Measurements from ENCODE around the gene RNF7.
"Not testable (repeated sequence)": the region's sequence is repeated elsewhere in the genome, so short reads cannot be mapped to it uniquely, and the experiment has no call there.

Gene RNF7

DNA sequence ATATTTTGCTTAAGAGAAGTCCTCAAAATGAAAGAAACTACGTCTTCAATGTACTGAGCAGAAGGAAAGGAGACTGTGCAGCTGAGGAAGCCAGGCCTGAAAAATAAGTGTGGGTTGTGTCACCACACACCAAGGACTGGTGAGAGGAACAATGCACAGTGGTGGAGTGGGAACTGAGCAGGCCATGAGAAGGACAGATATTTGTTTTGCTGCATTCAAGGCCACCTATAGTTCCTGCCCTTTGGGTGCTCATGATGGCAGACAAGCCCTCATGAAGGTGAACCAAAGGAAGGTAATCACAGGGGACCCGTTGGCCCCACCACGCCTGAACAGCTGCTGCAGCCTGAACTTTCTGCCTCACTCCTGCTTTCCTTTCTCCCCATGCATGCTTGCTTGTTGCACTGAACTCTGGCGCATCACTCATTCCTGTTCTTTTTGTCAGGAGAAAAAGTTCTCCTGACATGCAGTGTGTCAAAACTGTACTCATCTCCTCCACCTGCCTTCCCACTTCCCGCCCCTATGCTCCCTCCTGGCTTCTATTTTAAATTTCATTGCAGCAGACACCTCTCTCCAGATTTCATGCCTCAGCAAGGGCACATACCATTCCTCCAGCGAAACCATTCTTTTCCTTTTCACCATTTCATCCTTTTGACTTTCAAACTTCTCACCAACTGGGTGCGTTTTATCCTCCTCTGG lies 2.2 kb upstream of the RNF7 start:
- DNase-seq (ENCODE audit: low read depth): no peak

DNA sequence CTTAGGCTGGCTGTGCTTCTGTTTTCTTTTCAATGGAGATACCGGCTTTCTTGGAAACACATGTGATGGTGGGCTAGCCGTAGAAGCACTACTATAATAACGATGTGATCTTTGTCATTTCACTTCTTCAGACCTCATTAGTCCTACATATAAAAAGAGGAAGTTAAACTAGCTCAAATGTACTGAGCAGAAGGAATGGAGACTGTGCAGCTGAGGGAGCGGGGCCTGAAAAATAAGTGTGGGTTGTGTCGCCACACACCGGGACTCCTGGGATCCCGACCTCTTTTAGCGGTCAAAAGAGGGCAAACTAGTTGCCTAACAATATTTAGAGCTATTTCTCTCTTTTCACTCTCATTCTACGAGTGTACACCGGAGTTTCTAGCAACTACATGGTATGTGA lies 1.0 kb upstream of the RNF7 start:
- no peak for DNase-seq (ENCODE audit: low read depth)

DNA sequence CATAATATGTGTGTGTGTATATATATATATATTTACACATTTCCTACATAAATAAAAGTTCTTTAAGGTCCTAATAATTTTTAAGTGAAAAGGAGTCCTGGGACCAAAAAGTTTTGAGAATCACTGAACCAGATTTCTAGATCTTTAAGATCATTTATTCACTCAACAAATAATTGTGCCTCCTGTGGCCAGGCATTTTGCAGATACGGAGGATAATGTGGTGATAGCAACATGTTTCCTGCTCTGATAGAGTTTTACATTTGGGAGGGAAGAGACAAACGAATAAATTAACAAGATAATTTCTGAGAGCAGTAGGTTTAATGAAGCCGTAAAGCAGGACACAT lies 448 bp upstream of the RNF7 start:
- DNase-seq (ENCODE audit: low read depth): no peak

DNA sequence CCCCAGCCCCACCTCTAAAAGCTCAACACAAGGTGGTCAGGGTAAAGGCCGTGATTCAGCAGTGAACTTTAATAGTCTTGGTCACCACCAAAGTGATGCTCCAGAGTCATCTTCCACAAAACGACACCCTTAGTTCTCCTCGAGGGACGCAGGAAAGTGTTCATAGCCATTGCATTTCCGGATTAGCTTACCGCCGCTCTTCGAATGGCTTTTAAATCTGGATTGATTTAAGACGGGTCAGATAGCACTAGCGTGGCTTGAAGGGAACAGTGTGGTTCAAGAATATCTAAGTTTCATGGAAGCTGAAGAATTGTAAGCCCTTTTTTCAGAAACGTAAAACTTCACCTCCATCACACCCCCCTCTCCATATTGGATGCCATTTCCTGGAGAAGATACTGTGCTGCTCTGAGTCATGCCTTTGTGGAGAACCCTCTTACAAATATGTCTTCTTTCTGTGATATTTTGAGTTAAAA lies 829 bp downstream of the RNF7 start:
- DNase-seq (ENCODE audit: low read depth): no peak

DNA sequence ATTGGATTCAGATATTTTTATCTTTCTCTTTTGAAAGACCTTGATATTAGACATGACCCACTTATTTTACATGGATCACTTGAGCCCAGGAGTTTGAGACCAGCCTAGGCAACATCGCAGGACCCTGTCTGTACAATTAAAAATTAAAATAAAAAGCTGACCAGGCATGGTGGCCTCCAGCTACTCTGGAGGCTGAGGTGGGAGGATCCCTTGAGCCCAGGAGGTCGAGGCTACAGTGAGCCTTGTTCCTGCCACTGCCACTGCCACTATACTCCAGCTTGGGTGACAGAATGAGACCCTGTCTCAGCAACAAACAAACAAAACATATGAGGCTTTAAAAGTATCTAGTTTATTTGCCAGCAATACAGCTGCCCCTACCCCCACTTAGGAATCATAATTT lies 1.6 kb downstream of the RNF7 start:
- DNase-seq (ENCODE audit: low read depth): no peak

DNA sequence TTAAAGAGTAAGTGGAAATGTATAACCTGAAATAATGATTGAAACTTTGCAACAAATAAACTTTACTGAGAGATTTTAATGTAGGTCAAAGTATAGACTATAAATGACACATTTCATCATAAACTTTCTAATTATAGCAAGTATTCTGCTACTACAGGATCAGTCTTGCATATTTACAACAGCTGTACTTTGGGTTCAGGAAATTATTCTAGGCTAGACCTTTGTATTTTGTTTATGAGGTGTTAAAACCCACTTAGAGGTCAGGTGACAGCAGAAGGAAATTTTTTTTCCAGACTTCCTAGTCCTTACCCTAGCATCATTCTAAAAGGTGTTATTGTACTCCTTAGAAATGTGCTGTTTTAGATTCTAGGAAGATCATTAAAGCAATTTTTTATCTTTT lies 2.3 kb downstream of the RNF7 start:
- no peak for DNase-seq (ENCODE audit: low read depth)

DNA sequence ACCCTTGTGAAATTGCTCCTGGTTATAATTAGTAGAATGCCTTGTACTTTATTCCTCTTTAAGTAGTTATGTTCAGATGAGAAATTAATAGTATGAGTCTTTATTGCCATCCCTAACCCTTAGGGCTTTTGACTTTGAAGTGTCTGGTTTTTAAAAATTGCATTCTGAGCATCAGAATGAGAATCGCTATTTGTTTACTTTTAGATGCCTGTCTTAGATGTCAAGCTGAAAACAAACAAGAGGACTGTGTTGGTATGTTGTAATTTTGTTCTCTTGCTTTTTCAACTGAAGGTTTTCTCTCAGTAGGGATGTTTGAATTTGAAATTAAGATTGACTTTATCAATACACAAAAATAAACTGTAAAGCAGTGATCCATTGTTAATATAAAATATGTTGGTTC lies 5.2 kb downstream of the RNF7 start:
- no peak for DNase-seq (ENCODE audit: low read depth)

DNA sequence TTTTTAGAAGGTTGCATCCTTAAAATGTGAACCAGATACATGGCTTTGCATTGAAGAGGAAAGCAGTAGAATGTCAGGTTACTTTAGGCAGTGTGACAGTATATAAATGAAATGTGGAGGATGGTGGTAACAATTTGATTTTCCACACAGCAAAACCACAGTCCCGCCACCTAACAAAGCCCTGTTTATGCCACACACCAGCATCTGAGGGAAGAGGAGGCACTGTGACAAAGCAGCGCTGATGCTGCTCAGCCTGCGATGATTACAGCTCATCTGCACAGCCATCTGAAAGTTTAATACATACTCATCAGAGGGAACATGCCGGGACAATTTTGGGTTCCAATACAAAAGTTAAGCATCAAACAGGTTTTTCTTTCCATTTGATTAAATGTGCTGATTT lies 8.9 kb downstream of the RNF7 start:
- DNase-seq (ENCODE audit: low read depth): no peak

DNA sequence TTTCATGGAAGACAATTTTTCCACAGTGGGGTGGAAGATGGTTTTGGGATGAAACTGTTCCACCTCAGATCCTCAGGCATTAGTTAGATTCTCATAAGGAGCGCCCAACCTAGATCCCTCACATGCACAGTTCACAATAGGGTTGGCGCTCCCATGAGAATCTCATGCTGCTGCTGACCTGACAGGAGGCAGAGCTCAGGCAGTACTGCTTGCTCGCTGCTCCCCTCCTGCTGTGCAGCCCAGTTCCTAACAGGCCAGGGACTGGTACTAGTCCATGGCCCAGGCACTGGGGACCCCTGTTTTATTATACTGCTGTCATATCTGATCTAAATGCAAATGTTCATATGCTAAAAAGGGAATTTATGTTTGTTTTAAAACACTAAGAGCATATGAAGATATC lies 15.3 kb downstream of the RNF7 start:
- no peak for DNase-seq (ENCODE audit: low read depth)

DNA sequence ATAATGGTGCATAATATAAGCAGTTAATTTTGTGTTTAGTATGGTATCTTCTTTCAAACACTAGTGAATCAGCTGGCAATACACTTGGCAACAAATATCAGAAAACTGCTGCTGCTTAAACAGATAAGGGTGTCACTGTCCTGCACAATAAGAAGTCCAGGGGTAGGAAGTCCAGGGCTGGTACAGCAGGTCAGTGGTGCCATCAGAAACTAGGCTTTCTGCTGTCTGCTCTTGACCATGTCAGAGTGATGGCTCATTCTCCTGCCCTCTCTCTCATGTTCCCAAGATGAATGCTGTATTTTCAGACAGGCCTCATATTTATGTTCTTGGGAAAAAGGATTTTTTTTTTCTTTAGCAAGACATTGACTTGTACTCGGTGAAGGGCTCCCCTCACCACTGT lies 15.9 kb downstream of the RNF7 start:
- no peak for DNase-seq (ENCODE audit: low read depth)

DNA sequence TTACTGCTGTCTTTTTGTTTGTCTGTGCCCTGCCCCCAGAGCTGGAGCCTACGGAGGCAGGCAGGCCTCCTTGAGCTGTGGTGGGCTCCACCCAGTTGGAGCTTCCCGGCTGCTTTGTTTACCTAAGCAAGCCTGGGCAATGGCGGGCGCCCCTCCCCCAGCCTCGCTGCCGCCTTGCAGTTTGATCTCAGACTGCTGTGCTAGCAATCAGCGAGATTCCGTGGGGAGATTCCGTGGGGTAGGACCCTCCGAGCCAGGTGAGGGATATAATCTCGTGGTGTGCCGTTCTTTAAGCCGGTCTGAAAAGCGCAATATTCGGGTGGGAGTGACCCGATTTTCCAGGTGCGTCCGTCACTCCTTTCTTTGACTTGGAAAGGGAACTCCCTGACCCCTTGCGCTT lies 24.5 kb downstream of the RNF7 start:
- not testable (repeated sequence) for DNase-seq (ENCODE audit: low read depth)

DNA sequence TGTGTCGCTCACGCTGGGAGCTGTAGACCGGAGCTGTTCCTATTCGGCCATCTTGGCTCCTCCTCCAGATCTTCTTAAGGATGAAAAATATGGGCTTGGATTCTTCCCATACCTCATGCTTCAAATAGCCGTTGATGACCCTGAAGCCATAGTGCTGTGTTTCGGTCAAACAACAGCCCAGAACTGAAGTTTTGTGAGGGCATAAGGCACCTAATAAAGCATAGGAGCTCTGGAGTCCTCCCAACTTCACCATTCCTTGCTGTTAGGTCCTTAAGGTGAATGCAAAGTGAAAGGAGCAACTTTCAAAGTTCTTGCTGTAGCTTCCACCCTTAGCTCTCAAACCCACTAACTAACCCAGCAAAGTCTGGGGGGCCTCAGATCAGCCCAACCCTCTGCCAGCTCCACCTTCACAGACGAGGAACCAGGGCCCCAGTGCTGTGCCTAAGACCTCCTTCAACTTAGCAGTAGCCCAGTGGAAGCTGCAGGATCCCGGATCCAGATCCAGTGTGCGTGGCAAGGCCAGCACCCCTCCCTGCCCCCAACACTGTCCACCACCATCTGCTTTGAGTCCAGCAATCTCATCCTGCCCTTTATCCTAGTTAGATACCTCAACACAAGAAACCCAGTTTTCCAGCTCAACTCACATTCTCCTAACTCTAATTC lies 25.1 kb downstream of the RNF7 start, which contains the start of gene GRK7:
GRK7 (plus strand) TSS at position 321 of the 663 bp plus-strand sequence. CDS start 14,877 bp downstream, outside the sequence.
- DNase-seq (ENCODE audit: low read depth): no peak

DNA sequence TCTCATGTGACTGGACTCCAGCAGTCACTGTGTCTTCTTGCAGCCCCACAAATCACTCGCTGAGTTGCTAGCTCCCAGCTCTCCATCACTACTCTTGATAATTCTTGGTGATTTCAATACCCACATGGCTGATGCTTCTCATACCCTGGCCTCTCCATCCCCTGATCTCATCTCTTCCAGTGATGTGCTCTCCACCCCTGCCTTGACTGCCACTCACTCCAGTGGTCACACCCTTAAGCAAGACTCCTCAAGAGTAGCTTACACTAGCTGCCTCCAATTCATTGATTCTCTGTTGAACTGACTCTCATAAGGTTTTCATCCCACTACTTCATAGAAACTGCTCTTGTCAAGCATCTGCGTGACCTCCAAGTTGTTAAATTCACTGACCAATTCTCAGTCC lies 25.9 kb downstream of the RNF7 start:
- DNase-seq (ENCODE audit: low read depth): no peak

DNA sequence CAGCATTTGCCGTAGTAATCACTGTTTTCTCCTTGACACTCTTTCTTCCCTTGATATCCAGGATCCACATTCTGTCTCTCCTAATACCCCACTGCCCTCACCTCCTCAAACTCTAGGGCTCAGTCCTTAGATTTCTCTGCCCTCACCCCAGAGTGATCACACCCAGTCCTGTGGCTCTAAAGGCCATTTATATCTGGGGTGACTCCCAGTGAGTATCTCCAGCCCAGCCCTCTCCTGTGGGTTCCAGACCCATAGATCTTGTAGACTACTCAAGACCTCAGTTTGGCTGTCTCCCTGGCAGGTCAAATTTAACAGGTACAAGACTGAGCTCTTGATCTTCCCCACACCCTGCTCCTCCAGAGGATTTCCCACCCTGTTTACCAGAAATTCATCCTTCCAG lies 26.4 kb downstream of the RNF7 start:
- no peak for DNase-seq (ENCODE audit: low read depth)

DNA sequence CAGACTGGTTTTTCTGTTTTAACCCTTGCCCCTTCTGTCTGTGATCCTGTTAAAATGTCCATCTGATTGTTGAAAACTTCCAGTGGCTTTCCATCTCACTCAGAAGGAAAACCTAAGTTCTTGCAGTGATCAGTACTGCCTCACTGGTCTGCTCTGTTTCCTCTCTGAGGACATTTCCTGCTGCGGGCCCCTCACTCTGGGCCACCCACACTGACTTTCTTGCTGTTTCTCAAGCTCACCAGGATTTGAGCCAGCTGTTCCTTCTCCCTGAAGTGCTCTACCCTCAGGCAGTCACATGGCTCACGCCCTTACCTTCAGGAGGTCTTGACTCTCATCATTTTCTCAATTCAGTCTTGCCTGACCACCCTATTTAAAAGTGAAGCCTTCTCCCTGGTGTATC lies 26.9 kb downstream of the RNF7 start:
- DNase-seq (ENCODE audit: low read depth): no peak

DNA sequence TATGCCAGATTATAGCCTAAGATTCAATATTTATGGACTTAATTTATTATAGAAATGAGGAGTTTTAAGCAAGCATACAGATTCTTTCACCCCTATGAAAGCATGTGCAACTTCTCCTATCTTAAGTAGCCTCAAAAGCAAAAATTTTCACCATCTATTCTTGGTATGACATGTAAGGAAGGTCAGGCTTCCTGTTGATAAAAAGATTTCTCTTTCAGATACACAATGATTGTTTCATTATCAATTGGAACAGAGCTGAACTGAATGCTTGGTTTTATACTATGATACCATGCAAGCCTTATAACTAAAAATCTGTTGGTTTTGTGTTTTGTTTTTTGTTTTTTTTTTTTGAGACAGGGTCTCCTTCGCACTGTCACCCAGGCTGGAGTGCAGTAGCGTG lies 29.0 kb downstream of the RNF7 start:
- DNase-seq (ENCODE audit: low read depth): no peak

DNA sequence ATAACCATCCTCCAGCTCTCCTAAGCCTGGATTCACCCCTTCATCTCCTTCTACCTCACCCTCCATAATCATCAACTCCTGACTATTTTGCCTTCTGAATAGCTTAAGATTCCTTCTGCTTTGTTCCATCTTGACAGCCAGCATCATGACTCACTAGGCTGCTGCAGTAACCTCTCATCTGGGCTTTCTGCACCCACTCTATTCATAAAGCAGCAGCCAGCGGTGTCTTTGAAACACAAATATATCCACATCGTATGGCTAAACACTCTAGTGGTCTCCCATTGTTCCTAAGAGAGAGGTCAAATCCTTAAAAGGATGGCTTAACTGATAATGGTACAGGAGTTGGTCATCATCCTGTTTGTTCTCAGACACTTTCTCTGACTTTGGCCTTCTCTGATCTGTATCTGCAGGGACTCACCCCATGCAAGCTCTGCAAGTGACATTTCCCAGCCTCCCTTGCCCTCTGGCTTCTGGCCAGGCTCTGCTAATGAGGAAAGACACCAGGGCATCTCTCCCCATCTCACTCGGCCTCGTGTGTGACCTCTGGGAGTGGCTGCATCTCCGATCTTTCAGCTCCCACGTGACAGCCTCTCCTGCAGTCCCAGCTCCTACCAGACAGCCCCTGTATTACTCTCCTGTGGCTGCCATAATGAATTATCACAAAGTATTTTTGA lies 31.3 kb downstream of the RNF7 start:
- DNase-seq (ENCODE audit: low read depth): no peak

DNA sequence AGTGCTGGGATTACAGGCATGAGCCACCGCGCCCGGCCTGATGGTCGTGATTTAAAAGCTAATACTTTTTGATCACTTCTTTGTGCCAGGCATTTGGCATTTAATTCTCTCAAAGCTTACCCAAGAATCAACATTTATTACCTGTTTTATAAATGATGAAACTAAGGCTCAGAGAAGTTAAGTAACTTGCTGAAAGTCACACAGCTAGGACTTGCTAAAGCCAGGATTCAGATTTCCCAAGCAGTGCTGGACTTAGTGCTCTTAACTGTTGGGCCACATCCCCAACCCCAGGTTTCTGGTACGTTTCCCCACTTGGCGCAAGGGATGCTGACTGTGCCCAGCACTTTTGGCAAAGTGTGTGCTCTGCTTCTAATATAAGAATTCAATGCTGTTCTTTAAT lies 35.6 kb downstream of the RNF7 start:
- DNase-seq (ENCODE audit: low read depth): no peak

DNA sequence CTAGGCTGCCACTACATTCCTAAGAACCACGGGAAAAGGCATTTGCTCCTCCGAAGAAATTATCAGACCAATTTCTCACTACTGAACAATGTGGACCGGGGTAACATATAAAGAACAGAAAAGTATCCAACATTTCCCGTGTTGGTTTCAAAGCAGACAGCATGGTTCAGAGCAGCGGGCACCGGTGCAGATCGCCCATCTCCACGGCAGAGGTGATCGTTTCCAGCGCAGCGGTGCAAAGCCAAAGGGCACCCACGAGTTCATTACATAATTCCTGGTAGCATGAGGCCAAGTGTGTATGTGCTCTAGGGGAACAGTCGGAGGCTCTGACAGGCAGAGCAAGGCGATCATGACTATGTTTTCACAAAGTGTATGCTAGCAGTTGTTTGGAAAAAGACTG lies 38.3 kb downstream of the RNF7 start:
- no peak for DNase-seq (ENCODE audit: low read depth)

DNA sequence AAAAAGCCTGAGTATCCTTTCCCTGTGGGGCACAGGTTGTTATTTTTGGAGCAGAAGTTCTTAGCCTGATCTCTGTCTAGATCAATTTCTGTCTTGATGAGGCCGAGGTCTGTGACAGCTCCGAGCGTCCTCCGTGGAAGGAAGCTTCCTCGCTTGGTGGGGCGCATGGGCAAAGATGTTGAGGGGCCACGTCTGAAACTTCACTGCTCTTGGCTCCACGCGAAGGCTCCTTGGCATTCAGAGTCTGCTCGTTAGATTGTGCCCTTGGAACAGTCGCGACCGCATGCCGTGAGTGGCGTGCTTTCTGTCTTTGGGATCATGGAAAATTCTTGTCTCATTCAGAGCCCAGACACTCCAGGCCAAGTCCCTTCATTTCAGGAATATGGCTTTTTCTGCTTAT lies 38.8 kb downstream of the RNF7 start:
- no peak for DNase-seq (ENCODE audit: low read depth)

DNA sequence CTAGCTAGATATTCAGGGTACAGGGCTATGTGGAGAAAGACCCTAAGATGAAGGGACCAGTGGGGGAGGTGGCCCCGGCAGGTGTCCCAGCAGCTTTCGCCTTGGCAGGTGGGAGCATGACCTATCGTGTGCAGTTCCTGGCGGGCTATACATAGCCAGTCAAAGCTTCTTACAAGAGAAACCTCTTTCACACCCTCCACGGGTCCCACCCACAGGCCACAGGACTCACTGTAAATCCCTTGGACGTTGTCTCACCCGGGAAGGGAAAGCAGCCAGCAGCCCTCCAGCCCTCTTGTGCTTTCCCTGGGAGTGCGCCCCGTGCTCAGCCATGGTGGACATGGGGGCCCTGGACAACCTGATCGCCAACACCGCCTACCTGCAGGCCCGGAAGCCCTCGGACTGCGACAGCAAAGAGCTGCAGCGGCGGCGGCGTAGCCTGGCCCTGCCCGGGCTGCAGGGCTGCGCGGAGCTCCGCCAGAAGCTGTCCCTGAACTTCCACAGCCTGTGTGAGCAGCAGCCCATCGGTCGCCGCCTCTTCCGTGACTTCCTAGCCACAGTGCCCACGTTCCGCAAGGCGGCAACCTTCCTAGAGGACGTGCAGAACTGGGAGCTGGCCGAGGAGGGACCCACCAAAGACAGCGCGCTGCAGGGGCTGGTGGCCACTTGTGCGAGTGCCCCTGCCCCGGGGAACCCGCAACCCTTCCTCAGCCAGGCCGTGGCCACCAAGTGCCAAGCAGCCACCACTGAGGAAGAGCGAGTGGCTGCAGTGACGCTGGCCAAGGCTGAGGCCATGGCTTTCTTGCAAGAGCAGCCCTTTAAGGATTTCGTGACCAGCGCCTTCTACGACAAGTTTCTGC lies 40.1 kb downstream of the RNF7 start:
- no peak for DNase-seq (ENCODE audit: low read depth)

DNA sequence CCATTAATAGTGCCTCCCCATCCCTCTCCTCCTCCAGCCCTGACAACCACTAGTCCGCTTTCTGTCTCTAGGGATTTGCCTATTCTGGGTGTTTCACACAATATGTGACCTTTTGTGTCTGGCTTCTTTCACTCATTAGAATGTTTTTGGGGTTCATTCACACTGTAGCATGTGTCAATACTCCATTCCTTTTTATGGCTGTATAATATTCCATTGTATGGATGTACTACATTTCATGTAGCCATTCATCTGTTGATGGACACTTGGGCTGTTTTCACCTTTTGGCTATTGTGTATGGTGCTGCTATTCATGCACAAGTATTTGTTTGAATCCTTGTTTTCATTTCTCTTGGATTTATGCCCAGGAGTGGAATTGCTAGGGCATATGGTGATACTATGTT lies 41.6 kb downstream of the RNF7 start:
- no peak for DNase-seq (ENCODE audit: low read depth)
